HFFc6 (cell line): Measurements from ENCODE around the gene OCRL. TPM values are rescaled to one million over a fixed set of nuclear protein-coding genes. Genes with fewer than 3 reads are reported as not detected.
A peak's percentile ranks its signal among the peaks of the same experiment; 100 is the strongest.

Experiments
- DNase-seq: peaks from one replicate; pipeline ENCODE4 v3.0.0-alpha.2; 2018
- H3K27ac Mint-ChIP-seq: 2 replicates; pipeline ENCODE4 v1.8.0; 2020; ENCODE audit warnings: mild to moderate bottlenecking, mixed read lengths
- H3K27me3 Mint-ChIP-seq: 2 replicates; pipeline ENCODE4 v1.8.0; 2021; ENCODE audit warnings: mild to moderate bottlenecking, moderate library complexity, mixed read lengths; ENCODE audit not compliant: insufficient read depth
- H3K36me3 Mint-ChIP-seq: 2 replicates; pipeline ENCODE4 v1.8.0; 2021; ENCODE audit warnings: low read depth, mixed read lengths
- H3K4me1 Mint-ChIP-seq: 2 replicates; pipeline ENCODE4 v1.8.0; 2020; ENCODE audit warnings: low read depth, mixed read lengths
- H3K4me3 Mint-ChIP-seq: 2 replicates; pipeline ENCODE4 v1.8.0; 2020; ENCODE audit warnings: mild to moderate bottlenecking, moderate library complexity, mixed read lengths
- H3K9me3 Mint-ChIP-seq: 2 replicates; pipeline ENCODE4 v1.8.0; 2020; ENCODE audit warnings: mild to moderate bottlenecking, mixed read lengths
- total RNA-seq, 6 experiments: library from RNA; stranded (reverse); fragmentation: NEBNext Ultra II Directional; extraction: Animal tissue kit (Norgen Biotek cat#: 25700); gene quantifications; 2 replicates in 1 of 6; 3 replicates in 5 of 6; pipeline ENCODE4 v1.2.3, GENCODE V29; 2021
- TF ChIP-seq, protein P1 (sequence below): fragments of 200-600 bp; sonication (generic); IDR thresholded peaks from 2 replicates; pipeline ENCODE4 v1.5.0; 2021; ENCODE audit warnings: antibody characterized with exemption, mild to moderate bottlenecking

Gene OCRL
- total RNA-seq, 6 experiments from 2014 or later = 28.5 to 35.2 (median 30.5) TPM

DNA sequence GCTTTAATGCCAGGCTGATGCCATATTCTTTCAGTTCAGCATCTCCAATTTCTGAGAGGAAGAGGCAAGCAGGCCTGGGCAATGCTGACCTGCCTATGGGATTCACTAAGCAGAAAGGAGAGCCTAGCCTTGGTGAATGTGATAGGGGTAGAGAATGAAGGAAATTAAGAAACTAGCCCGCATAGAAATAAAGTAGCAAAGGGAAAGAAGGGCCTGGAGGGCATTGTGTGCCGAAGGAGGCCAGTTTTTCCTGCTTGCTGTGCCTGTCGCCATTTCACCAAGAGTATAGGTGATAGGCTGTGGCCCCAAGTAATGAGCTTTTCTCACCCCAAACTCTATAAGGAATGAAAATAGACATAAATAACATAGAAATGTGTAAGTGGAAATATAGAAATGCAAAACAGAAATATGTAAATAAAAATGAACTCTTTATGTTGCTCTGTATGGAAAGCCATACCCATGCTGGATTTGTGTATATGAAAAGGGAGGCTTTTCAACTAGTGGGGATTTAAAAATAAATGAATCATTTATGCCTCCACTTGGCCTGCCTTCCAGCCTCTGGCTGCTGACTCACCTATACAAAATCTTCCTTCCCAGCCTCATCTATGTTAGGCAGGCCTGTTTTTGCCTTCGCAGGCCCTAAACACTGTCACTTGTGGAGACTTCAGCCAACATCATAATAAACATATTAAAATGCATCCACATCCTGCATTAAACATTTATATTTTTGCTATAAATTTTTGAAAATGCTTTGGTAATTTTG is 5.1 kb upstream of the OCRL start:
- Mint-ChIP-seq H3K27ac (peak overlapping the region; percentile 43; the same call in 1 of the 2 replicates), H3K36me3 (no peaks in the 10 kb centered on the region), H3K4me1 (peaks cover 17% of the 10 kb centered on the region), H3K9me3 (no peaks in the 10 kb centered on the region), H3K4me3 (peak overlapping the region; percentile 20; the same call in 1 of the 2 replicates), H3K27me3 (no peaks in the 10 kb centered on the region)
- DNase-seq = peak; percentile 41
- TF ChIP-seq, protein P1, sequence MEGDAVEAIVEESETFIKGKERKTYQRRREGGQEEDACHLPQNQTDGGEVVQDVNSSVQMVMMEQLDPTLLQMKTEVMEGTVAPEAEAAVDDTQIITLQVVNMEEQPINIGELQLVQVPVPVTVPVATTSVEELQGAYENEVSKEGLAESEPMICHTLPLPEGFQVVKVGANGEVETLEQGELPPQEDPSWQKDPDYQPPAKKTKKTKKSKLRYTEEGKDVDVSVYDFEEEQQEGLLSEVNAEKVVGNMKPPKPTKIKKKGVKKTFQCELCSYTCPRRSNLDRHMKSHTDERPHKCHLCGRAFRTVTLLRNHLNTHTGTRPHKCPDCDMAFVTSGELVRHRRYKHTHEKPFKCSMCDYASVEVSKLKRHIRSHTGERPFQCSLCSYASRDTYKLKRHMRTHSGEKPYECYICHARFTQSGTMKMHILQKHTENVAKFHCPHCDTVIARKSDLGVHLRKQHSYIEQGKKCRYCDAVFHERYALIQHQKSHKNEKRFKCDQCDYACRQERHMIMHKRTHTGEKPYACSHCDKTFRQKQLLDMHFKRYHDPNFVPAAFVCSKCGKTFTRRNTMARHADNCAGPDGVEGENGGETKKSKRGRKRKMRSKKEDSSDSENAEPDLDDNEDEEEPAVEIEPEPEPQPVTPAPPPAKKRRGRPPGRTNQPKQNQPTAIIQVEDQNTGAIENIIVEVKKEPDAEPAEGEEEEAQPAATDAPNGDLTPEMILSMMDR = no peak

DNA sequence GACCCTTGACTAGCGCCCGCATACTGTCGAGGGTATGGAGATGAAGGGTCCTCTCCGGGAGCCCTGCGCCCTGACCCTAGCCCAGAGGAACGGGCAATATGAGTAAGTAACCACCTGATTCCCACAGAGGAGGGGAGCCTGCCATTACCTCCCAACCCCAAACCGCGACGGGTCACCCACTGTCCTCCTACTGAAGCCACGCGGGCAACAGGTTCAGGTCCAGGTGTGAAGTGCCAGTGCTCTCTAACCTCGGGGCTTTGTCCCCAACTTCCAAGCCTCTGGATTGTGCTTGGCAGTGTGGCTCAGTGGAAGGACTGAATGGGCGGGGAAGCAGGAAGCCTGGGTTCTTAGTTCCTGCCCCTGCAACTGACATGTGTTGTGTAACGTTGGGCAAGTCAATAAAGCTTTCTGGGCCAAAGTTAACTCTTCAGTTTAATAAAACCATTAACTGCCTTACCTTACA is 694 bp downstream of the OCRL start:
- DNase-seq = no peak
- H3K4me3 Mint-ChIP-seq = peak overlapping the region; percentile 79
- TF ChIP-seq, protein P1 = no peak
- H3K9me3 Mint-ChIP-seq = no peaks in the 10 kb centered on the region
- peaks cover 15% of the 10 kb centered on the region for H3K4me1 Mint-ChIP-seq
- H3K27me3 Mint-ChIP-seq = no peaks in the 10 kb centered on the region
- H3K36me3 Mint-ChIP-seq = 0 out of 2 replicates have a peak, but pooled peaks cover 4% of the 10 kb centered on the region
- H3K27ac Mint-ChIP-seq = peak overlapping the region; percentile 33; the same call in 1 of the 2 replicates

DNA sequence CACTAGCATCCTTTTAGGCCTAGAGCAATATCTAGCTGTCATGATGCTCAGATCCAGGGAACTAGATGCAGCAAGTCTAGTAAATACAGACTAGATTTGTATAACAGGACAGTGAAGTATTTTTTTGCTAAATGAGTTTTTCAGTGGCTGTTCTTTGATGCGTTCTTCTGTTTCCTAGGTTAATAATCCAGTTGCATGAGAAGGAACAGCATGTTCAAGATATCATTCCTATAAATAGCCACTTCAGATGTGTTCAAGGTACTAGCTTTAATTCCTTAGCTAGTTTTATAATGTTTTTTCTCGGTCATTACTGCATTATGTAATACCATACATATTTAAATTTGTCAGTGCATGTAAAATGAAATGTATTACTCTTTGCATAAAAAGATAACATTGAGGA is 4.7 kb downstream of the OCRL start:
- no peak for DNase-seq
- no peak overlapping the region for H3K4me3 Mint-ChIP-seq
- no peaks in the 10 kb centered on the region; the same call in 1 of the 2 replicates for H3K27me3 Mint-ChIP-seq
- H3K36me3 Mint-ChIP-seq = 0 out of 2 replicates have a peak, but pooled peaks cover 4% of the 10 kb centered on the region
- TF ChIP-seq, protein P1 = no peak
- peaks cover 9% of the 10 kb centered on the region for H3K4me1 Mint-ChIP-seq
- no peak overlapping the region for H3K27ac Mint-ChIP-seq
- H3K9me3 Mint-ChIP-seq = no peaks in the 10 kb centered on the region

DNA sequence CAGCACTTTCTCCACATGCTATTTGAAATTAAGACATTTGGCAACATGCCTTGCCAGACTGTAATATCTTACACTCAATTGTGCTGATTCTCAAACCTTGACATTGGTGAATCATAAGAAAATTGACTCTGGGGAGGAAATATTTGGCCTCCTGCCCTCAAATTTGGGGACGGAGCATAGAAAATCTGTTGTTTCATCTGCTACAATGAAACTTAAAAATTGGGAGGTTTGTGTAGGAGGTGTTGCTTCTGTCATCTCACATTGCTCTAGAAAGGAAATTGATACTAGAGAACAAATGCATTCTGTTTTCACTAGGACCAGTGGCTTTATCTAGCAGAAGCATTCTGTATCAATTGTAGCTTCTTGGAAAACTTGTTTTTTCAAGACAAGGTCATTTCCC is 5.3 kb downstream of the OCRL start:
- H3K27me3 Mint-ChIP-seq = no peaks in the 10 kb centered on the region; the same call in 1 of the 2 replicates
- no peaks in the 10 kb centered on the region for H3K9me3 Mint-ChIP-seq
- no peak overlapping the region for H3K4me3 Mint-ChIP-seq
- DNase-seq = no peak
- peaks cover 8% of the 10 kb centered on the region for H3K4me1 Mint-ChIP-seq
- no peak overlapping the region for H3K27ac Mint-ChIP-seq
- 0 out of 2 replicates have a peak, but pooled peaks cover 4% of the 10 kb centered on the region for H3K36me3 Mint-ChIP-seq
- TF ChIP-seq, protein P1 = no peak

DNA sequence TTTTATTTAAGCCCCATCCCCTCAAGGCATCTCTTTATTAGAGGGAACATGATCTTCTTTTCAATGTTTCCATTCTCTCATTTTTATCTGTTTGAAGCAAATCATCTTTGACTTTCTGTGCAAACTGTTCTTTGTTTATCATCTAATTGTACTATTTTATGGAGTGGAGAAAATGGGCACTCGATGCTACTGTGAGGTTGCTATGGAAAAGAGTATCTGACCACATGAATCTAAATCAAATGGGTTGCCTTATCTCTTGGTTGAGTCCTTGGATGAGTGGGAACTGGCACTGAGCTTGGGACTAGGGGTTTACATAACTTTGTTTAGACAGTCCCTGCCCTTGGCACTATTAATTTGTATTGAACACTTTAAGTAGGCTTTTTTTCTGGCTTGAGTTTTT is 9.1 kb downstream of the OCRL start:
- H3K27me3 Mint-ChIP-seq = no peaks in the 10 kb centered on the region; the same call in 1 of the 2 replicates
- no peaks in the 10 kb centered on the region; the same call in 1 of the 2 replicates for H3K36me3 Mint-ChIP-seq
- no peaks in the 10 kb centered on the region for H3K9me3 Mint-ChIP-seq
- TF ChIP-seq, protein P1 = no peak
- H3K4me3 Mint-ChIP-seq = no peak overlapping the region
- DNase-seq = no peak
- H3K27ac Mint-ChIP-seq = no peak overlapping the region
- H3K4me1 Mint-ChIP-seq = no peaks in the 10 kb centered on the region
